Eye (tissue), 1 donor: ENCODE measurements around the gene JAKMIP1.

Experiments
- DNase-seq: peaks from one replicate; pipeline ENCODE4 v3.0.0-alpha.2; 2015

The JAKMIP1 gene

DNA sequence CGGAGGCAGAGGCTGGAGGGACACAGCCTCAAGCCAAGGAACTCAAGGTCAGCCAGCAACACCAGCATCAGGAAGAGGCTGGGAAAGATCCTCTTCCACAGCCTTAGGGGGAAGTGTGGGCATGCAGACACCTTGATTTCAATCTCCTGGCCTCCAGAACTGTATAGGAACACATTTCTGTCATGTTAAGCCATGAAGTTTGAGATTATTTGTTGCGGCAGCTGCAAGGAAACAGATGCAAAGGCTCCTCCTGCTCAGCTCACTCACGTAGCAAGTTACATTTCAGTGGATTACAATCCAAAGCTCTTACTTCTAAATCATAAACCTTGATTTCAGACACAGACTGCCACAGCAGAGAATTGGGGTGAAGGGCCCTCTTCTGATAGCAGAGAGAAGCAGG lies 113.5 kb downstream of the JAKMIP1 start:
- no peak for DNase-seq

DNA sequence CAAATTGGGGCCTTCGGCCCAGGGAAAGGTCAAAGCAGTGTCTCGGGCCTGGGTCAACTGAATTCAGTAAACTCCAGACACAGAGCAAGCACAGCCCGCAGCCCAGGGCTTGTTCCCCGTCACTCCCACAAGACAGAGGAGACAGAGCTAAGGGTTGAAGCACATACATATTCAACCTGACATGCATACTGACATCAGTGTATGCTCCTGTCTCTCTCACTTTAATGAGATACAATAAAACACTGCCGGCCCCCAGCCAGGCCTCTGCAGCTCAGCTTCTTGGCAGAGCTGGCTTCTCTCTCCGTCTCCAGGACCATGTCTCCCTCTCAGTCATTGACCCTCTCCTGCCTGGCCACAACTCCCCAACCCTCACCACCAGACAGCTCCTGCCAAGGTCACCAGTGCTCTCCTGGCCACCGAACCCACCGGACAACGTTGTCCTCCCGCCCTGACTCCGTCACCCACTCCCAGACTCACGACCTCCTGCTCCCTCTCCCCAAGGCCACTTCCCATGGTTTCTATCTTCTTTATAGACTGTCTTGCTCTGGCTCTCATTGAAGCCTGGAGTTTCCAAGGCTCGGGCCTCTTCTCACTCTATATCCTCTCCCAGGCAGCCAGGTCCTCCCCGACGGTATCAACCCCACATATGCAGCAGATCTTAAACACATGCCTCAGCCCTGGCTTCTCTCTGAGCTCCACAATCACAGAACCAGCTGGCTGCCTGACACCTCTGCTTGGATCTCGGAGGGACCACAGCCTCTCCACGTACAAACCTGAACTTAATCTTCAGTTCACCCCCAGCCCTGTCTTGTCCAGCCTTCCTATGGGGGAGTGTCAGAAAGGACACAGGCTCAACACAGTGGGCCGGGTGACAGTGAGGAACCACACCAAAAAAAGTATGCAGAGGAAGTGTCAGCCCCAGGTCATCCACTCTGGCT lies 114.4 kb downstream of the JAKMIP1 start:
- no peak for DNase-seq

DNA sequence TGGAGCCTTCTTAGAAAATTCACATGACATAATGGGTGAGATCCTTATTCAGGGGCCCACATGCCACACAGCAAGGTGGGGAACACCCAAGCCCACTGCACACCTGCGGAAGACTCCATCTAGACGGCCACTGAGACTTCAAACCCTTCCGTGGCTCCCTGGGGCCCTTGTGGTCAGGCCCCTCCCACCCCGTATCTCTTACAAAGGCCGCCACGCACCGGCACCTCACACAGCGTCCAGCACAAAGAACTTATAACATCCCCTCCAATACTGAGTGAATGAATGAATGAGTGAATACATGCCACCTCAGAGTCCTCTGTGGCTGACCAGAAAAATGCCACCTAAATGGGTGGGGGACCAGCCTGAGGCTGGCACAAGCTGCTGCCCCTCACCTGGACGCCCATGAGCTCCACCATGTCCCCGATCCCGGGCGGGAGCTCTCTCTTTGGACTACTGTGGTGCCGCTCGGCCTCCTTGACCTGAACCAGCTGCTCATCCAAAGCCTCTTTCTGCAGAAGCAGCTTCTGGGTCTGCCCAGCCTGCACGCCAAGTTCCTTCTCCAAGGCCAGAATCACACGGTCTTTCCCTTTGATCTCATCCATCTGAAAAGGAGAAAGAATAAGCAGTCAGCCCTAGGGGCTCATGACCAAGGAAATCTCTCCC lies 115.2 kb downstream of the JAKMIP1 start:
- DNase-seq, result no peak

DNA sequence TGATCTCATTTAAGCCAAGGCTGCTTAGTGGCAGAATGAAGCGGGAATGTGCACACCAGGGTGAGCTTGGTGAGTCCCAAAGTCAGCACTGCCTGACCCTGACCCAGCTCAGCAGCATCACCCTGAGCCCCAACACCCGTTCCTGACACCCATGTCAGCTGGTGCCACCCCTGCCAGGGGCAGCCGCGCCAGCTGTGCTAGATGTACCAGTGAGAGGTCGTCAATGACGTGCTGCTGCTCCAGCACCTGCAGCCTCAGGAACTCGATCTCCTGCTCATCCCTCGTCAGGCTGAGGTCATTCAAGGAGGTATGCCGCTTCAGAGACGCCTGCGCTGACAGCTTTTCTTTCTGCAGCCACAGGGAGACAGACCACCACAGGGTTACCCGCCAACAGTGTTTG lies 120.4 kb downstream of the JAKMIP1 start:
- DNase-seq, result no peak

DNA sequence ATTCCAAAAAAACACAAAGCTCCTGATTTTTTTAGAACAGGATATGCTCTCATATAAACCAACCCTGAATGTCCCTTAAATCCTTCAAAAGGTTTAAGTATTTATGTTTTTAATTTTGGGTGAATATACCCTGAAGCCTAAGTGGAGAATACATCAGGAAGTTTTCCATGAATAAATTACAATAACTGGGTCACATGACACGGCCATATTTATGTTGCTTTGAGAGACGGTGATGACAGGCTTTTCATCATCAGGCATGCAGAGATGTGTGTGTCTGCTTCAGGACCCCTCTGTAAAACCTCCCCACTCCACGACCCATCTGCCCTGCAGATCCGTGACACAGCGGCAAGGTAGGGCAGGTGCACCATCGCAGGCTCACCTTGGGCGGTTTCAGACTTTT lies 121.8 kb downstream of the JAKMIP1 start:
- DNase-seq, result no peak

DNA sequence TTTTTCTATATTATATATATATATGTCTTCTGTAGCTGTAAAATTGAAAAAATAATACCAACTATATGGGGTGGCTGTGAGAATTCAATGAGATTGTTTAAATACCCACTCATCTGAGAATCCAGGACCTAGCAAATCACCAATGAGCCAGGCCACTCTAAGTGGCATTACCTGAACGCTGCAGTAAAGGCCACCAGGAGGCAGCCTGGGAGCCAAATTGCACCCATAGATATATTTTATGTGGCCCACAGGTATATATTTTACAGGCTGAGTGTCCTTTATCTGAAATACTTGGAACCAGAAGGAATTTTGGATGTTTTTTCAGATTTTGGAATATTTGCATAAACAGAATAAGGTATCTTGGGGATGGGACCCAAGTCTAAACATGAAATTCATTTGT lies 124.0 kb downstream of the JAKMIP1 start:
- DNase-seq, result no peak

DNA sequence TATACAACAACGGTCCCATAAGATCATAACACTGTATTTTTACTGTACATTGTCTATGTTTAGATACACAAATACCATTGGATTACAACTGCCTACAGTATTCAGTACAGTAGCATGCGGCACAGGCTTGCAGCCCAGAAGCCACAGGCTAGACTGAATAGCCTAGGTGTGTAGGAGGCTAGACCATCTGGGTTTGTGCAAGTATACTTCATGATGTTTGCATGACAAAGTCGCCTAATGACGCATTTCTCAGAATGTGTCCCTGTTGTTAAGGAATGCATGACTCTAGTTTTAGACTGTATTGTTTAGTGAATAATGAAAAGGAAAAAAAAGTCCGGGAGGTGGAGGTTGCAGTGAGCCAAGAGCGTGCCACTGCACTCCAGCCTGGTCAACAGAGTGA lies 125.6 kb downstream of the JAKMIP1 start:
- DNase-seq, result no peak

DNA sequence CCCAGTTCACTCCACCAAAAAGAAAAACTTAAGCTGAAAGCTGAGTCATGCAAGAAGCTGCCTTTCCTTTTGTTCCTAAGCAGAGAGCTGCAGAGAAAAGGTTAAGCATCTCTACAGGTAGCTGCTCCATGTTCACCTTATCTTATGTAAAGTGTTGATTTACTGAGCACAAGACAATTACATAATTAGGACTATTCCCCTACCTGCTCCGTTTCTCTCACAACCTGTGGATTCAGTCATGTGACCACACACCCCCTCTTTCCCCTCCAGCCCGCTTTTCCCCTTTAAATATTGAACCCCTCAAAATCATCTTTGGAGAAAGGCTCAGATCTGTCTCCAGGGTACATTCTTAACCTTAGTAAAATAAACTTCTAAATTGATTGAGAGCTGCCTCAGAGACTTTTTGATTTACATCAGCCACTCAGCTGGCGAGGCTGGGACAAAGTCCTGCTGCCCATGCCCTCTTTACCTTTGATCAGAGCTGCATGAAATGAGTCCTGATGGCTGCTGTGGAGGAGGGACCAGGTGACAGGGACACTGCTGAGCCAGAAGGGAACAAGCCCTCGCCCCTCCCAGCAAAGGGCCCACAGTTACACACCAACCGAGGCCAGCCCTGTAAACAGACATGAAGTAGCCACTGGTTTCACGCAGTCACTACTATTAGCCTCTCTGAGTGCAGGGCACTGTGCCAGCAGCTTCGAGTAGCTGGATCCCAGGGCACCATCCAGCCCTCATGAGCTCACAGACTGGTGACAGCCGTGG lies 128.2 kb downstream of the JAKMIP1 start:
- peak; percentile 45 for DNase-seq

DNA sequence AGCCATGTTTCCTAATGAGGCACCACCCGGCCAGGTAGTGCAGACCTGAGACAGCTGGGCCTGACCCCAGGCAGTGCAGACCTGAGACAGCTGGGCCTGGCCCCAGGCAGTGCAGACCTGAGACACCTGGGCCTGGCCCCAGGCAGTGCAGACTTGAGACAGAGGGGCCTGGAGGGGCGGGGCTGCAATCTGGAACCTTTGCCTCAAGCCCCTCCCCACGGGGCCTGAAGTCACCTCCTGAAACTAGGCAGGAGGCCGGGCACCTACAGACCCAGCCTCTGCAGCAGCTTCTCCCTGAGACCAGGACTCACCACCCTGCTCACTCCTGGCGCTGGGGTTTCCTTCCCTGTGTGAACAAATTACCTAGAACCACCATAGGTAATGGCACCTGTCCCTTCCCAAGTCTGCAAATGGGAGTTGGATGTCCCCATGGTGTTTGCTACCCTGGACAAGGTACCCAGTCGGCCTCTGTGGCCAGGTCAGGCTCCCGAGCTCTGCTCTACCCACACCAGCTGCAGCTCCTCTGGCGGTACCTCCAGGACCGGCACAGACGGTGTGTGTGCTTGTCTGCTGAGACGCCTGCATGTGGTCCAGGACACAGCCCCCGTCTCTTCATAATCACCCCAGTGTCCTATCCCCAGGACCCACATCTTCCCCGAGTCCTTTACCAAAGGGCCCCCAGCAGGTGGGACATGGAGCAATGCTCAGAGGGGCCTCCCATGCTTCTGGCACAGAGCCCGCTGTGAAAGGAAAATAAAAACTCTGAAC lies 129.0 kb downstream of the JAKMIP1 start:
- no peak for DNase-seq

DNA sequence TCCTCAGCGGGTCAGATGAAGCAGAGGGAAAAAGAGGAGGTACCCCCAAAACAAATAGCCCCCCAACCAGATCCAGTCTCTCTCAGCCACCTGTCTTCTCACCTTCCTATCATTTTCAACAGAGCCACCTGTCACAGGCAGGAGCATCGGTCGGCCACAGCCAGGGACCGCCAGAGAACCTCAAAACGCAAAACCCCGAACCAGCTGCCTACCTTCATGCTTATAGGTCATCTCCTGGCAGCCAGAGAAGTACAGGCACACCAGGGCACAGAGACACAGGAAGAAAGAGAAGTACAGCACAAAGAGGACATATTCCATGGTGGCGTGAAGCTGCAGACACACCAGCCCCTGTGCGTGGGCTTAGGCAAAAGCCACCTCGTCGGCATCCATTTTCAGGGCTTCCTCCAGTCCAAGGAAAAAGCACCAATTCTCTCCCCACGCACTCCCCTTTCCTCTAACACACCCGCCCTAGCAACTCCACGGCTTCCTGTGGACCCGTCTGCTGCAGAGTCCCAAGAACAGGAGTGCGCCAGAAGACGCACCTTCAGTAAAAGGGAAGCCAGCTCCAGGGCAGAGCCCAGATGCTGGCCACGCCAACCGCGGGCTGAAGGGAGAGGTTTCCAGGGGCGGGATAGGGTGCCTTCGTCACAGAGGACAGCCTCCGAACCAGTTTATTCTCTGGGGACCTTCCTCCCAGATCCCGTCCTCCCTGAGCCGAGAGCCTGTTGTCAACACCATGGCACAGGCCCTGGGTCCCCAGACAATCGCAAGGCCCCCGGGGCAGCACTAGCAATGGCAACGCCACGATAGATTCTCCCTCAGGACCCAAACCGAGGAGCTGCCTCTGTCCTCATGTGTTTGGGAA lies 130.3 kb downstream of the JAKMIP1 start:
- DNase-seq, result no peak

DNA sequence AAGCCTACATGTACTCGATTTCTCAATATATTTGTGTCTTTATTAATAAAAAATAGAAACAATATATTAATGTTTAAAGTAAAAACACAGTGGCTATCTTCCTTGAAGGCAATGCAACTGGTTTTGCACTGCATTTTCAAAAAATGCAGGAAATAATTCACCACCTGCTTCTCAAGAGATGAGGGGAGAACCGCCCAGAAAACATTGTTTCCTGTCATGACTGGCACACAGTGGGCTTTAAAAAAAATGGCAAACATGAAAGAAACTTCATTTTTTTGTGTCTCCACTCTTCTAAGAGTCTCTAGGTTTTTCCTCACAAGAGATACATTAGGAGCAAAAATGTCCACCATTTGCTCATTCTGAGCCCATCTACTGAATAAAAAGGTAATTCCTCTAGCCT lies 131.4 kb downstream of the JAKMIP1 start:
- DNase-seq, result no peak

DNA sequence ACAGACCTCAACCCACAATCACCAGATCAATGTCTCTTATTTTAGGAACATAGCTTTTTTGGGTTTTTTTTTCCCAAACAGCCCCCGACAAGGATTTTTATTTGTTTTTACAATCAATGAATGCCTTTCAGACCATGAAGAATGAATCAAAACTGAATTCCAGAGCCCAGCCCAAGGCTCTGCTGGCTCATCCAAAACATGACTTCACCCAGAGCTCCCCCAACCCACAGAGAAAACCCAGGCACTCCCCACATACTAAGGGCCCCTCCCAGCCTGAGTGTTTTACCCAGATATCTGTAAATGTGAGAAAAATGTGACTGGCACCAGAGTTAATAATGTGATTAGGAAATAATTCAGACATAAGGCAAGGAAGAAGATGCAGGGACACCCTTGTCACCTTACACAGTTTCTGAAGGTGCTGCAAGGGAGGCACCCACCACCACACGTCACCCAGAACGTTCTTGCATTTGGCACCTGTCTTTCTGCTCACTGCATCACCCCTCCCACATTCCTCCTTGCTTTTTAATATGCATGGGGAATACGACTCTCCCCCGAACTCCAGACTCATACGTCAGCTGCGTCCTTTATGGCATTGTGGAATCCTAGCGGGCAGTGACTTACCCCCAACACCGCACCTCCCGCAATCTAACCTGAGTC lies 134.3 kb downstream of the JAKMIP1 start:
- no peak for DNase-seq

DNA sequence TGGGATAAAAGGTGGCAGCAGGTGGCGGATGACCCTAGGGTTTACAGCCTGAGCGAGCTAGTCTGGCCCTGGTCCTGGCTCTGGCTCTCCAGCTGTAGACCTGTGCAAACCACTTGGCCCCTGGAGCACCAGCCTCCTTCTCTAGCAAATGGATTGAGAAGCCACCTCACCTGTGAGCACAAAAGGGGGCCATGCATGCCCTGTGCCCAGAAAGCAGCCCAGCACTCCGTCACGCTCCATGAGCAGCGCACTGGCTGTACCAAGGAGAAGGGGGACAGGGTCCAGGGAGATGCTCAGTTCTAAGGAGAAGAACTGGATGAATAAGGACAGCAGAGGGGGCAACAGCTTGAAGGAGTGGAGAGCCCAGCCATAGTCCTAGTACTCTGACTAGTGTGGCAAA lies 135.2 kb downstream of the JAKMIP1 start:
- no peak for DNase-seq

DNA sequence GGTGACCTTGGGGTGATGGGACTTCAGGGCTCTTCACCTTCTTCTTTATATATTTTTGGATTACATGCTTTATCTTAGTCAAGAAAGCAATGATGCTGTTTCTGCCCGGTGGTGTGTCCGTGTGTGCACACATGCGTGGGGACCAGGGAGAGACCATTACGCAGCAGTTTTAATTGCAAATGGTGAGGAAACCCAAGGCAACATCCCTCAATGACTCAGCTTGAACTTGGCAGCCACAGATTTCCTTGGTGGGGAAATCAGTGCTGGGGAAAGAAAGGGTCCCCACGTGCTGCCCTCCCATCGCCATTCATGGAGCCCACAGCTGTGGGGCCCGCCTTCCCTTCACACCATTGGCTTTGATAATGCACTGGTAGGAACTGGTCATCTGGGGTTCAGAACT lies 136.0 kb downstream of the JAKMIP1 start:
- no peak for DNase-seq

DNA sequence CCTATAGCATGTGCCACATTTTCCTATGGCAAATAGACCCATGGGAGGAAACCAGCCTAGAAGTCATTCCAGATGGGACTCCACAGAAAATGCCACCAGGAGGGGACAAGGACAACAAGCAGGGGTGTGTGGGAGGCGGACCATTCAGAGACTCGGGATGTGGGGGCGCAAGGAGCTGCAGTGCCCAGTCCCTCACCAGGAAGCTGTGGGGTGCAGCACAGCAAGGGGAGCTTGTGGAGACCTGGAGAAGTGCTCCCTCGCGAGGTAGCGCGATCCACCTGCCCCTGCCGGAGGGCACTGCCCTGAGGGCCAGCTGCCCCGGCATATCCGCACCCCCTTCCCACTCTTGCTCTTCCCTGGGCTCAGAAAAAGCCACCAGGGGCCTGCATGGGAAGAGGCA lies 136.7 kb downstream of the JAKMIP1 start:
- no peak for DNase-seq

DNA sequence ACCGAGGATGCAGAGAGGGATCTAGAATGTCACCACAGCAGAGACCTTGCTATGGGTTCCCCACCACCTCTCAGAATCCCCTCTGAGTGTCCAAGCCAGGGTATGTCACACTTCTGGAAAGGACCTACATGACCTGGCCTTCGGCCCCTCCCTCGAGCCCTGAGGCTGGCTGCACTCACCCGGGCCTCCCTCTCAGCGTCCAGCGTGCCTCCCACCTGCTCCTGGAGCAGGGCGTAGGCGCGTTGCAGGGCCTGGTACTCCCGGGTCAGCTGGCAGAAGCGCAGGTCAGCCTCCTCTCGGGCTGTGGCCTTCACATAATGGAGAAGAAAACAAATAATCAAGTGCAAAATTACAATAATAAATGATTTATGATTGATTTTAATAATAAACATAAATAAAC lies 138.2 kb downstream of the JAKMIP1 start:
- no peak for DNase-seq

DNA sequence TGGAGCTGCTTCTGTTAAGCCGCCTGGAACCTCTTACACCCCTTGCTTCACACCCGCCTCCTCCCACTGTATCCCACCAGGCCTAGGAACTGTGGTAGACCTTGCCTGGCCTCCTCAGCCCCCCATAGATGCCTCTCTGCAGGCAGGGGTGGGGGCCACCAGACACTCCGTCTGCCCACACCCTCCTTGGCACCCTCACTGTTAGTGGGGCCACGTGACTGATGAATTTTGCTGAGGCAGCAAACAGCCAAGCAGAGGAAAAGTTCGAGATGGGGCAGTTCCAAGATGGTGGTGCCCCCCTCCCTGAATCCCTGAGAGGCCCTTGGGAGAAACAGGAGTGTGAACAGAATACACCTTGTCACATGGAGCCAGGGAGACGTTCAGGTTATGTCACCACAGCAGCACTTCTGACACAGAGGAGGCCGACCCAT lies 141.0 kb downstream of the JAKMIP1 start:
- DNase-seq, result no peak

DNA sequence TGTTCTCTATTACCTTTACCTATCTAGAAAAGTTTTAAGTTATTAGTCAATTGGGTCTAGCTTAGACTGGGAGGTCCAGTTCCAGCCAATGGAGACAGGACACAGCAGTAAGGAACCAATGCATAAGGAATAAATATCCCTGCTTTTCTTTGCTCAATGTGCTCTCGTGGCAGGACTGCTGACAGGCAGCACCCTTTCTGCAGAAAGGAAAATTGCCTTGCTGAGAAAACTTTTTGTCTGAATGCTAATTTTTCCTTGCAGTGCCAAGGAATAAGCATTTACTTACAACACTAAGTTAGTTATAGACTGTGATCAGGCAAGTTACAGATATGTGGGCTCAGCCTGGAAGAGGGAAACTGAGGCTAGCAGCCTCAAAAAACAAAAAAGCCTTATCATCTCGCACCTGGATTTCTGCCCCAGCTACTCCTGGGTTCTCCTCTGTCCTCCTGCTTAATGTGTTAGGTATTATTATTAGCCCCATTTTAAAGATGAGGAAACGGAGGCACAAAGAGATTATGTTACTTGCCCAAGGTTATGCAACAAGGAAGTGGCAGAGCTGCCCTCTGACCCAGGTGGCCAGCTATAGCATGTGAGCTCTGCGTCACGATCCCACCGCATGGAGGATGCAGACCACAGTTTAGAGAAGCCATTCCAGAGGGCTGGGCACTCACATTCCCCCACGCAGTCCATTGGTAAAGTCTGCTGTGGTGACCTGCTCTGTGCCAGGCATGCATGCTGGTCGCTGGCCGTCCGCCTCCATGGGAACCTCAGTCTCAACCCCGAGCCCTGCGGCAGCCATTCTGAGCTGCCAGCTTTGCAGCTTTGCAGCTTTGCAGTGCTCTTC lies 141.6 kb downstream of the JAKMIP1 start:
- no peak for DNase-seq

DNA sequence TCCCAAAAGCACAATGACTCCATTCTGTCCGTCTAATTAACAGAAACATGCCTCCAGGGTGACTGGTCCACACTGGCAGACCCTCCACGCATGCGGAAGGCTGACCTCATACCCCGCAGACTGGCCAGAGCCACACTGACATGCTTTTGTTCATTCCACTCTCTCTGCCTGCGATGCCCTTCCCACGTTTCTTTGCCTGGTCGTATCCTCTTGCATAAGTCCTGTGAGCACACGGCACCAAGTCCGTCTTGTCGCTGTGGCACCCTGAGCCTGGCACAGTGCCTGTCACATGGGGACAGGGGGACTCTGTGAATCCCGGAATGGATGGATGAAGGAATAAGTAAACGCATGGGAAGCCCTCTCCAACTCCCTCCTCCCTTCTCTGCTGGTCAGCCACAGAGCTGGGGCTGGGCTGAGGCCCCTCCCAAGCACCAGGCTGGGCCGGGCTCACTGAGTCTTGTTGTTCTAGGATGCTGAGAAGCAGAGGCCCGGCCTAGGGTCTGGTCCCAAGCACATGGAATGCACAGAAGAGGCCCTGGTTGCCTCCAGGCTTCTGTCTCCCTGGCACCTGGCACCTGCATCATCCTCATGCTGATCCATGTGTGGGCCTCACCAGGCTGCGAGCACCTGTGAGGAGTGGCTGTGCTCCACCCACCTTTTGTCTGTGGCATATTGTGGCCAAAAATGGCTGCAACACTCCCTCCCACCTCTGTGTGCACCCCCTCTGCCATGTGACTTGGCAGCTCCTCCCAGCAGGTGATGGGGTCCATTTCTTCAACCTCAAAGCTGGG lies 143.2 kb downstream of the JAKMIP1 start:
- DNase-seq, result no peak
